UCSD-AML1 (cell line): Measurements from ENCODE around the gene TPT1.
"Not testable (repeated sequence)": the region's sequence is repeated elsewhere in the genome, so short reads cannot be mapped to it uniquely, and the experiment has no call there.

ENCODE experiments used
- DNase-seq: peaks from one replicate; lab custom pipeline; 2025; ENCODE audit not compliant: unreplicated experiment; lab: John Stamatoyannopoulos, UW

The TPT1 gene

DNA sequence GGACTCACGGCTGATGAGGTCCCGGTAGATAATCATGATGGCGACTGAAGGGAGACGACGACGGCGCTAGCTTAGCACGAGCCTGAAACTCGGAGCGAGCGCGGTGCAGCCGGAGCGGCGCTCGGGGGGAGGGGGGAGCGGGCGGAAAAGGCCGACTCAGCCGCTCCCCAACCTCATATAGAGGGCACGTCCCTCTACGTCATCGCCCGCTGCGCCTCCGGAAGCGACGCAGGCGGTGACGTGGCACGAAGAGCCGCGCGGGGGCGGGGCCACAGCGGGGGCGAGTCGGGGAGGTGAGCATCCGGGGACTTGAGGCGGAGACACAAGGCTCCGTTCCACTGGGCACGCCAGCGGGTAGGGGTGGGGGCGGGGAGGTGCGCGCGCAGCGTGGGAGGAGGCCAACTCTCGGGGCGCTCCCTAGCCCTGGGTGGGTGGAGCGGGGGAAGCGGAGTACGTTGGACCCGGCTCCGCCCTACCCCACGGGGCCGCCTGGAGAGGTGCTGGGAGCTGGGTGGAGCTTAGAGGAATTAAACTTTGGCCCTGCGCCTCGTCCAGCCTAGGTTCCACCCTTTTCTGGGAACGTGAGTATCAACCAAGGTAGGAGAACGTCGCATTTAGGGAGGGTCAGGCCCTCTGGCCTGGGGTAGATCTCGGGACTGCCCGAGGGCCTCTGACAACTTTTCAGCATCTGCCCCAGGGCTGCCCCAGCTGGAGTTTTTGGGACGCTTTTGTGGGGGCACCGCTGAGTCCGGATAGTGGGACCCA, at the start of gene TPT1:
Gene TPT1, minus strand, starts transcription at position 150 of the 765 bp plus-strand sequence. Its CDS starts 114 bp downstream, at position 36.
- DNase-seq: peak; percentile 100

GRCh38 chr13:45390348-45390747, 49.4 kb upstream of the TPT1 start:
- DNase-seq: not testable (repeated sequence)

- no peak for DNase-seq
Observed at GRCh38 chr13:45388664-45389063, 47.7 kb upstream of the TPT1 start.

DNA sequence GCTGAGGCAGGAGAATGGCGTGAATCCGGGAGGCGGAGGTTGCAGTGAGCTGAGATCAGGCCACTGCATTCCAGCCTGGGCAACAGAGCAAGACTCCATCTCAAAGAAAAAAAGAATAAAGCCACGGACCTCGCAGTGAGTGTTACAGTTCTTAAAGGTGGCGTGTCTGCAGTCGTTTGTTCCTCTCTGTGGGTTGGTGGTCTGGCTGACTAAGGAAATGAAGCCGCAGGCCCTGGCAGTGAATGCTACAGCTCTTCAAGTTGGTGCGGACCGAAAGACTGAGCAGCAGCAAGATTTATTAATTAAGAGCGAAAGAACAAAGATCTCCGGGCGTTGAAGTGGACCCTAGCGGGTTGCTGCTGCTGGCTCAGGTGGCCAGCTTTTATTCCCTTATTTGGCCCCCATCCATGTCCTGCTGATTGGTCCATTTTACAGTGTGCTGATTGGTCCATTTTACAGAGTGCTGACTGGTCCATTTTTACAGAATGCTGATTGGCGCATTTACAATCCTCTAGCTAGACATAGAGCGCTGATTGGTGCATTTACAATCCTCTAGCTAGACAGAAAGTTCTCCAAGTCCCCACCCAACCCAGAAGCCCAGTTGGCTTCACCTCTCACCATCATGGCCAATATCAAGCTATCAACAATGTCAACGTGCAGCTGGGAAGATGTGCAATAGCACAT, 46.1 kb upstream of the TPT1 start:
- DNase-seq: not testable (repeated sequence)

GRCh38 chr13:45385907-45386553, 45.0 kb upstream of the TPT1 start:
- no peak for DNase-seq

DNA sequence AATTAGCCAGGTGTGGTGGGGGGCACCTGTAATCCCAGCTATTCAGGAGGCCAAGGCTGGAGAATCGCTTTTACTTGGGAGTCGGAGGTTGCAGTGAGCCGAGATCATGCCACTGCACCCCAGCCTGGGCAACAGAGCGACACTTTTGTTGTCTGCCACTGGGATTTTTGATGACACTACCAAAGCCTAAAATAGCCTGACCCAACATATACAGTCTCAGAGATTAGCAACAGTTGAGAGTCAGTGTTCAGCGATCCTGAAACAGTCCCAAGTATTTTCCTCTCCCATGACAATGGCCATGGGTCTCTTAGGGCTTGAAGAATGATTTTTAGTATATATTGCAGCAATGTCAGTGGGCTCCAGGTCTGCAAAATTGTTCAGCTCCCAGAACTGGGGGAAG, 44.3 kb upstream of the TPT1 start:
- no peak for DNase-seq

- no peak for DNase-seq
Observed at GRCh38 chr13:45384474-45385174, 43.6 kb upstream of the TPT1 start.

- DNase-seq: not testable (repeated sequence)
Observed at GRCh38 chr13:45382739-45383138, 41.8 kb upstream of the TPT1 start.

DNA sequence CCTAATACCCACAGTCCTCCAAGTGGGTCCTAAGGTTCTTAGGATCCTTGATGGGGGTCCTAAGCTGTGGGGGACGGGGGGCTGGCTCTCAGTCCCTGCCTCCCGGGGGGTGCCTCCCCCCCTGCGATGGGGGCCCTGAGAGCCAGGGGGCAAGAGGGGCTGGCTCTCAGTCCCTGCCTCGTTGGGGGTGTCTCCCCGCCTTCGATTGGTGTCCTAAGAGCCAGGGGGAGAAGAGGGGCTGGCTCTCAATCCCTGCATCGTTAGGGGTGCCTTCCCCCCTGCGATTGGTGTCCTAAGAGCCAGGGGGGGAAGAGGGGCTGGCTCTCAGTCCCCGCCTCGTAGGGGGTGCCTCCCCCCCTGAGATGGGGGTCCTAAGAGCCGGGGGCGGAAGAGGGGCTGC, 40.2 kb upstream of the TPT1 start:
- no peak for DNase-seq

DNA sequence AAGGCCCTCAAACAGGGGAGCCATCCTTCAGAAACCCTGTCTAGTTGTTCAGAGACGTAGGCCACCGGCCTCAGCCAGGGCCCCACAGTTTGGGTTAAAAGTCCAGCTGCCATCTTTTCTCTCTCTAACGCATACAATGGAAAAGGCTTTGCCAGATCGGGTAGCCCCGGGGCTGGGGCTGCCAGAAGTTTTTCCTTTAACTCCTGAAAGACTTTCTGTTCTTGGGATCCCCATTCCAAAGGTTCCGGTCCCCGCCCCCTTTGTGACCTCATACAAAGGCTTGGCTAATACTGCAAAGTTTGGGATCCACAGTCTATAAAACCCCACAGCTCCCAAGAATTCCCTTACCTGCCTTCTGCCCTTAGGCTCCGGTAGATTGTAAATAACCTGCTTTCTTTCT, 39.7 kb upstream of the TPT1 start:
- DNase-seq: not testable (repeated sequence)

DNA sequence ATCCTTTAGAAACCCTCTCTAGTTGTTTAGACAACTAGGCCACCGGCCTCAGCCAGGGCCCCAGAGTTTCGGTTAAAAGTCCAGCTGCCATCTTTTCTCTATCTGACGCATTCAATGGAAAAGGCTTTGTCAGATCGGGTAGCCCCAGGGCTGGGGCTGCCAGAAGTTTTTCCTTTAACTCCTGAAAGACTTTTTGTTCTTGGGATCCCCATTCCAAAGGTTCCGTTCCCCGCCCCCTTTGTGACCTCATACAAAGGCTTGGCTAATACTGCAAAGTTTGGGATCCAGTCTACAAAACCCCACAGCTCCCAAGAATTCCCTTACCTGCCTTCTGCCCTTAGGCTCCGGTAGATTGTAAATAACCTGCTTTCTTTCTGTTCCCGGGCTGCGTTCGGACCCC, 38.5 kb upstream of the TPT1 start:
- DNase-seq: not testable (repeated sequence)

DNA sequence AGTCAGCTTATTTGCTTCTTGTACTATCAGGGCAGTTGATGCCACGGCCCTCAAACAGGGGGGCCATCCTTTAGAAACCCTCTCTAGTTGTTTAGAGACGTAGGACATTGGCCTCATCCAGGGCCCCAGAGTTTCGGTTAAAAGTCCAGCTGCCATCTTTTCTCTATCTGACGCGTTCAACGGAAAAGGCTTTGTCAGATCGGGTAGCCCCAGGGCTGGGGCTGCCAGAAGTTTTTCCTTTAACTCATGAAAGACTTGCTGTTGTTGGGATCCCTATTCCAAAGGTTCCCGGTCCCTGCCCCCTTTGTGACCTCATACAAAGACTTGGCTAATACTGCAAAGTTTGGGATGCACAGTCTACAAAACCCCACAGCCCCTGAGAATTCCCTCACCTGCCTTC, 37.8 kb upstream of the TPT1 start:
- not testable (repeated sequence) for DNase-seq

DNA sequence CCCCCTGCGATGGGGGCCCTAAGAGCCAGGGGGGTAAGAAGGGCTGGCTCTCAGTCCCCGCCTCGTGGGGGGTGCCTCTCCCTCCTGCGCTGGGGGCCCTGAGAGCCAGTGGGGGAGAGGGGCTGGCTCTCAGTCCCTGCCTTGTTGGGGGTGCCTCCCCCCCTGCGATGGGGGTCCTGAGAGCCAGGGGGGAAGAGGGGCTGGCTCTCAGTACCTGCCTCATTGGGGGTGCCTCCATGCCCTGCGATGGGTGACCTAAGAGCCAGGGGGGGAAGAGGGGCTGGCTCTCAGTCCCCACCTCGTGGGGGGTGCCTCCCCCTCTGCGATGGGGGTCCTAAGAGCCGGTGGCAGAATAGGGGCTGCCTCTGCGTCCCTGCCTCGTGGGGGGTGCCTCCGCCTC, 36.3 kb upstream of the TPT1 start:
- not testable (repeated sequence) for DNase-seq

DNA sequence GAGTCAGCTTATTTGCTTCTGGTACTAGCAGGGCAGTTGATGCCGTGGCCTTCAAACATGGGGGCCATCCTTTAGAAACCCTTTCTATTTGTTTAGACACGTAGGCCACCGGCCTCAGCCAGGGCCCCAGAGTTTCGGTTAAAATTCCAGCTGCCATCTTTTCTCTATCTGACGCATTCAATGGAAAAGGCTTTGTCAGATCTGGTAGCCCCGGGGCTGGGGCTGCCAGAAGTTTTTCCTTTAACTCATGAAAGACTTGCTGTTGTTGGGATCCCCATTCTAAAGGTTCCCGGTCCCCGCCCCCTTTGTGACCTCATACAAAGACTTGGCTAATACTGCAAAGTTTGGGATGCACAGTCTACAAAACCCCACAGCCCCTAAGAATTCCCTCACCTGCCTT, 35.7 kb upstream of the TPT1 start:
- not testable (repeated sequence) for DNase-seq

DNA sequence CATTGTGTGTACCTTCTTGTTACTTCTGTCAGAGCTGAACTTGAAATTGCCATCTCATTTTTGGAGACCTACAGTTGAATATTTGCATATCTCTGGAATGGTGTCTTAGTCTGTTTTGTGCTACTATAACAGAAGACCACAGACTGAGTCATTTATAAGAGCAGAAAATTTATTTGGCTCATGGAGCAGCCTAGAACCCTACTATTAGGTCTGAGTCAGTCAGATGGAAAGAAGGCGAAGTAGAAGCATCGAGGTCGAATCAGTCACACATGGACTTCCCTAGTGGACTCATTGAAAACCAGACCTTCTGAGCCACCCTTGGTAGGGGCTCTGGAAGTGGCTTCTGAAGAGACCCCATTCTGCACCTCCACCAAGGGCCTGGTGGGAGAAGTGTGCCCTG, 33.9 kb upstream of the TPT1 start:
- DNase-seq: no peak

DNA sequence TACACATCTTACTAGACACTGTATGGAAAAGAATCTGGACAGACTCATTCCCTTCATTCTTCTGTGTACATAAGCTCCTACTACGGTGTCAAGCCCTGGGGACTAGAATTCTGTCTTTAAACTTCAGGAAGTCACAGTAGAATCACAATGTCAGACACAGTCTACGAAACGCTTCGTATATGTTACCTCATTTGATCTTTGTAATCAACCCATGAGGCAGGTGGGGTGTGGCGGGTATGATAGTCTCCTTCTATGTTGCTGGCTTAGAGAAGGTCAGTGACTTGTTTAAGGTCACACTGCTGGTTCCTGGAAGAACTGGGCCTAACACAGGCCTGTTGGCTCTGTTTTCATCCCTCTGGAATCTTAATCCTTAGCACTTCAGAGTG, 32.2 kb upstream of the TPT1 start:
- DNase-seq: no peak

GRCh38 chr13:45372189-45373161, 31.5 kb upstream of the TPT1 start:
- DNase-seq: no peak

DNA sequence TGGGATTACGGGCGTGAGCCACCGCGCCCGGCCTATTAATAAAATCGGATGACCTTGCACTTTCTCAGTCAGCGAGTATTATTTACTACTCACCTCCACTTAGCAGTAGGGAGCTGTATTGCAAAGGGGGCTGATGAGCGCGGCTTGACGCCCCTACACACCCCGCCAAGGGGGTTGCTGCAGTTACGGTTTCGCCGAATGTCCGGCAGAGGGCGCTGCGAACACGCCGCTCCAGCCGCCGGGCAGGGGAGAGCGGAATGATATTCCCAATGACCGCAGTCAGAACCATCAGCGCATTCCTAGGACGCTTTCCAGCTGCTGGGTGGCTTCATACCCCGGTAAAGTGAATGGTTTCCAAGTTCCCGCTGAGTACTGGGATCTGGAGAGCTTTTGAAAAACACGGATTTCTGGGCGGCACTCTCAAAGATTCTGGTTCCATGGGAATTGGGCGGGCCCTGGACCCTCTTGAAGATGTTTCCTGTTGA, 30.0 kb upstream of the TPT1 start:
- no peak for DNase-seq

GRCh38 chr13:45369116-45369515, 28.1 kb upstream of the TPT1 start:
- no peak for DNase-seq

DNA sequence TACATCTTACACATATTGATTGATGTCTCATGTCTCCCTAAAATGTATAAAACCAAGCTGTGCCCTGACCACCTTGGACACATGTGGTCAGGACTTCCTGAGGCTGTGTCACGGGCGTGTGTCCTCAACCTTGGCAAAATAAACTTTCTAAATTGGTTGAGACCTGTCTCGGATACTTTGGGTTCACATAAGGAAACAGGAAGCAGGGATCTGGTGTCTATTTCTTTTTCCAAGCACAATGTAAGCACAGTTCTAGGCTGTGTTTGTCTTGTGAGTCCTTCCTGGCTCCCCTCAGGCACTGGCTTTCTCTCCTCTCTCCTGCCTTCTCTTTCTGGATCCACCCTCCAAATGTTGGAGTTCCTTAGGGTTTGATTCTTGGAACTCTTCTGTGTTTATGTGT, 27.6 kb upstream of the TPT1 start:
- DNase-seq: peak; percentile 18
